SU-DHL-6 (cell line): ENCODE results near the gene ADCYAP1R1.

Source experiments
- H2AFZ ChIP-seq: fragments of 200-600 bp; sonication (generic); 2 replicates; pipeline ENCODE4 v1.6.1; 2014; ENCODE audit warnings: low read depth, mild to moderate bottlenecking, moderate library complexity, mixed read lengths, antibody characterized with exemption, low read length; ENCODE audit not compliant: severe bottlenecking
- H3F3A ChIP-seq: fragments of 200-600 bp; shearing (Covaris generic); 2 replicates; pipeline ENCODE4 v1.6.0; 2016; ENCODE audit warnings: antibody characterized with exemption, mild to moderate bottlenecking; ENCODE audit not compliant: insufficient read depth
- H3K27ac ChIP-seq: fragments of 200-600 bp; sonication (generic); 2 replicates; pipeline ENCODE4 v1.5.1; 2016; ENCODE audit warnings: low read depth, mild to moderate bottlenecking, low read length, moderate library complexity, mixed read lengths
- H3K27me3 ChIP-seq: fragments of 200-600 bp; sonication (generic), shearing (Covaris generic); 2 replicates; pipeline ENCODE4 v1.6.0; 2014; ENCODE audit warnings: mild to moderate bottlenecking, low read length
- H3K36me3 ChIP-seq: fragments of 200-600 bp; sonication (generic); 2 replicates; pipeline ENCODE4 v1.6.1; 2014; ENCODE audit warnings: mild to moderate bottlenecking, low read length, mixed read lengths
- H3K4me2 ChIP-seq: fragments of 300-600, 200-600 bp; shearing (Covaris generic), sonication (generic); 2 replicates; pipeline ENCODE4 v1.6.0; 2014; ENCODE audit warnings: low read length, low read depth, mild to moderate bottlenecking; ENCODE audit not compliant: poor library complexity, severe bottlenecking
- H3K4me3 ChIP-seq: fragments of 200-600 bp; sonication (generic); 2 replicates; pipeline ENCODE4 v1.5.1; 2014; ENCODE audit warnings: antibody characterized with exemption, low read length, mild to moderate bottlenecking, mixed read lengths; ENCODE audit not compliant: insufficient read depth, poor library complexity, severe bottlenecking
- H3K79me2 ChIP-seq: fragments of 200-600 bp; sonication (generic); 2 replicates; pipeline ENCODE4 v1.6.1; 2014; ENCODE audit warnings: mild to moderate bottlenecking, low read length, moderate library complexity; ENCODE audit not compliant: insufficient read depth
- H3K9ac ChIP-seq: fragments of 200-600 bp; sonication (generic); 2 replicates; pipeline ENCODE4 v1.7.0; 2014; ENCODE audit warnings: mild to moderate bottlenecking, low read length
- H3K9me2 ChIP-seq: fragments of 200-600 bp; sonication (generic); replicated peaks from 2 replicates; pipeline ENCODE4 v1.6.1; 2014; ENCODE audit warnings: low read length; ENCODE audit not compliant: insufficient read depth
- H3K9me3 ChIP-seq: fragments of 200-600 bp; sonication (generic); 2 replicates; pipeline ENCODE4 v1.6.1; 2014; ENCODE audit warnings: low read length, mixed read lengths; ENCODE audit not compliant: insufficient read depth
- H4K20me1 ChIP-seq: fragments of 200-600 bp; sonication (generic); 2 replicates; pipeline ENCODE4 v1.6.1; 2014; ENCODE audit warnings: low read depth, mild to moderate bottlenecking, antibody characterized with exemption, low read length, moderate library complexity, mixed read lengths
- EZH2phosphoT487 ChIP-seq: fragments of 200-600 bp; sonication (generic), shearing (Covaris generic); conservative IDR thresholded peaks from 2 replicates; pipeline ENCODE4 v1.6.1; 2018; ENCODE audit warnings: mild to moderate bottlenecking, antibody characterized with exemption, low read length, moderate library complexity, mixed read lengths
- TF ChIP-seq, protein P1 (sequence below): fragments of 200-600 bp; sonication (generic); IDR thresholded peaks from one replicate; pipeline ENCODE4 v1.5.1; 2017; ENCODE audit warnings: antibody characterized with exemption, mild to moderate bottlenecking, low read length, moderate library complexity; ENCODE audit not compliant: insufficient read depth, poor library complexity, severe bottlenecking

Gene ADCYAP1R1

DNA sequence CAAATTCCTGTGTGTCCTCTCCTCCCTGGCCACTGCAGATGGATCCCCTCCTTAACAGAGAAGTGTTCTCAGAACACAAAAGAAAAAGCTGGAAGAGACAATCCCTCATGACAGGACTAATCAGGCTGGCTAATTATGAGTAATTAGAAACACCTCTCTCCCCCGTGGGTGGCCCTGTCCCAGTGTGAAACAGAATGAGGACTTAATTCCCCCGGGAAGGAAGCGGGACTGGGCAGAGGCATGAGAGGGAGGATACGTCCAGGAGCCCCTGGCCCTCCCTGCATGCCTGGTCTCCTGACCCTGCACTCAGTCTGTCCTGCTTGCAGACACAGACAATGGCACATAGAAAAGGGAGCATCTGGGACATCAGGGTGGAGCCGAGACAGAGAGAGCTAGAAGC, 7.6 kb upstream of the ADCYAP1R1 start:
- H4K20me1 ChIP-seq, result no peaks in the 10 kb centered on the region
- no peak overlapping the region for H3K4me2 ChIP-seq
- no peak overlapping the region for H2AFZ ChIP-seq
- no peaks in the 10 kb centered on the region for H3K9me3 ChIP-seq
- H3K4me3 ChIP-seq, result no peak overlapping the region
- no peaks in the 10 kb centered on the region for H3K27me3 ChIP-seq
- no peaks in the 10 kb centered on the region for H3F3A ChIP-seq
- no peak overlapping the region for H3K27ac ChIP-seq
- TF ChIP-seq, protein P1, sequence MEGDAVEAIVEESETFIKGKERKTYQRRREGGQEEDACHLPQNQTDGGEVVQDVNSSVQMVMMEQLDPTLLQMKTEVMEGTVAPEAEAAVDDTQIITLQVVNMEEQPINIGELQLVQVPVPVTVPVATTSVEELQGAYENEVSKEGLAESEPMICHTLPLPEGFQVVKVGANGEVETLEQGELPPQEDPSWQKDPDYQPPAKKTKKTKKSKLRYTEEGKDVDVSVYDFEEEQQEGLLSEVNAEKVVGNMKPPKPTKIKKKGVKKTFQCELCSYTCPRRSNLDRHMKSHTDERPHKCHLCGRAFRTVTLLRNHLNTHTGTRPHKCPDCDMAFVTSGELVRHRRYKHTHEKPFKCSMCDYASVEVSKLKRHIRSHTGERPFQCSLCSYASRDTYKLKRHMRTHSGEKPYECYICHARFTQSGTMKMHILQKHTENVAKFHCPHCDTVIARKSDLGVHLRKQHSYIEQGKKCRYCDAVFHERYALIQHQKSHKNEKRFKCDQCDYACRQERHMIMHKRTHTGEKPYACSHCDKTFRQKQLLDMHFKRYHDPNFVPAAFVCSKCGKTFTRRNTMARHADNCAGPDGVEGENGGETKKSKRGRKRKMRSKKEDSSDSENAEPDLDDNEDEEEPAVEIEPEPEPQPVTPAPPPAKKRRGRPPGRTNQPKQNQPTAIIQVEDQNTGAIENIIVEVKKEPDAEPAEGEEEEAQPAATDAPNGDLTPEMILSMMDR, result no peak
- no peak for TF ChIP-seq EZH2phosphoT487
- no peaks in the 10 kb centered on the region for H3K36me3 ChIP-seq
- H3K9me2 ChIP-seq, result no peaks in the 10 kb centered on the region
- no peak overlapping the region for H3K9ac ChIP-seq
- no peaks in the 10 kb centered on the region for H3K79me2 ChIP-seq

DNA sequence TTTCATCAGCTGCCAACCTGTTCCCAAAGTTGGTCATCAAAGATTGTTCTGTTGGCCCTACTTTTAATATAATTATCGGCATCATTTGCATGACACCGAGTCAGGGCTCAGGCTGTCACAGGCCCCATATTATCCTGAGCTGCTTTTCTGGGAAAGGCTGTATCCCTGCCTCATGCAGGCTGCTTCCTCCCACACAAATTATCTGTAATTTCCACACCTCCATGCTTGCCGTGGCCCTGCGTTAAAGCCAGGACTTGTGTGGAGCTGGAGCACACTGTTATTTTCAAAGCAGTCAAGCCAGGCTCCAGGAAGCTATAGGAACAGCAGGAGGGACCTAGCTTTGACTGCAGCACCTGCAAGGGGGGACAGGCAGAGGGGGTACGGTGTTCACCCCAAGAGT, 5.4 kb upstream of the ADCYAP1R1 start:
- Histone ChIP-seq H3K27me3 (no peaks in the 10 kb centered on the region), H2AFZ (no peak overlapping the region), H3K4me3 (no peak overlapping the region), H3K9me3 (no peaks in the 10 kb centered on the region), H4K20me1 (no peaks in the 10 kb centered on the region), H3K9me2 (no peaks in the 10 kb centered on the region), H3K36me3 (no peaks in the 10 kb centered on the region), H3K9ac (no peak overlapping the region), H3F3A (no peaks in the 10 kb centered on the region), H3K4me2 (no peak overlapping the region), H3K27ac (no peak overlapping the region), H3K79me2 (no peaks in the 10 kb centered on the region)
- TF ChIP-seq, protein P1, result no peak
- no peak for TF ChIP-seq EZH2phosphoT487

DNA sequence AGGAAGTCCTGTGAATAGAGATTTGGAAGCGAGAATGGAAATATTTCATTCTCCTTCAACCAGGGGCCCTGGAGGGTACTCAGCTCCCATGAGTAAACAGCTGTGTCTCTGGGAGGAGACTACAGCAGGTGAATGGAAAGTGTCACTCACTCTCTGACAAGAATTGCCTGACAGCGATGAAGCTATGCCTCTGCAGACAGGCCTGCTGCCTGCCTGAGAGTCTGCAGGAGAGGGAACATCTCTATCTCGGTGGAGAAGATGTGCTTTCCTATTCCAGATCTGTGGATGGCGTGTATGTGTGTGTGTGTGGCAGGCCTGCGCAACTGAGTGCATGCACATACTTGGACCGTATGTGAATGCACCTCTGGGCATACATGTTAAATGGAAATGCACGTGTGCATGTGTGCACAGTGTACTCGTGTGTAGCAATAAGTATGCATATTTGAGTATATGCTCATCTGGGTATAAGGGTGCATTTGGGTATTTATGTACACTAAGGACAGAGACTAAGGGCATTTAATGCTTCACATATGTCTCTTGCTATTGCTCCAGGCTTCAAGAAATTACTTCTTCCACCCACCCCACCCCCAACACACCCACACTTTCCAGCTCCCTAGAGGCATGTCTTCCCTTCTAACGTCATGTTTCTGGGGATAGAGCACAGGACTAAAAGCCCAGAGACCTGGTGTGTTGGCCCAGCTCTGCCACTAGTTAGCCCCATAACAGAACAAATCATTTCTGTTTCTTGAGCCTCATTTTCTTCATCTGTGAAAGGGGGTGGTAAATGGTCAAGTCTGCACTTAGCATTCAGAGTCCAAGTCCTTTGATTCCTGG, 4.6 kb upstream of the ADCYAP1R1 start:
- H3K9me2 ChIP-seq, result no peaks in the 10 kb centered on the region
- no peaks in the 10 kb centered on the region for H4K20me1 ChIP-seq
- H3K9me3 ChIP-seq, result no peaks in the 10 kb centered on the region
- H3K36me3 ChIP-seq, result no peaks in the 10 kb centered on the region
- no peaks in the 10 kb centered on the region for H3K27me3 ChIP-seq
- H3K79me2 ChIP-seq, result no peaks in the 10 kb centered on the region
- H3K27ac ChIP-seq, result no peak overlapping the region
- H3K9ac ChIP-seq, result no peak overlapping the region
- no peak overlapping the region for H3K4me3 ChIP-seq
- H2AFZ ChIP-seq, result no peak overlapping the region
- TF ChIP-seq, protein P1, result no peak
- no peak for TF ChIP-seq EZH2phosphoT487
- H3K4me2 ChIP-seq, result no peak overlapping the region
- H3F3A ChIP-seq, result no peaks in the 10 kb centered on the region
